Endothelial cell of umbilical vein (primary cell): Measurements from ENCODE around the gene CLIP4.

Experiments used
- EZH2 ChIP-seq: IDR thresholded peaks from 2 replicates; pipeline ENCODE4 v1.6.1; 2012; ENCODE audit warnings: borderline replicate concordance, low read depth, mild to moderate bottlenecking, moderate library complexity, low read length, inconsistent platforms; ENCODE audit not compliant: severe bottlenecking
- MAX ChIP-seq: IDR thresholded peaks from 2 replicates; pipeline ENCODE4 v1.6.1; 2011; ENCODE audit not compliant: insufficient read depth, insufficient read length
- MYC ChIP-seq: IDR thresholded peaks from one replicate; pipeline ENCODE4 v1.6.1; 2011; ENCODE audit warnings: mild to moderate bottlenecking, low read depth, low read length
- POLR2A ChIP-seq: IDR thresholded peaks from 2 replicates; pipeline ENCODE4 v1.6.1; 2012; ENCODE audit warnings: low read depth, mild to moderate bottlenecking, control low read depth, low read length
- POLR2AphosphoS5 ChIP-seq: IDR thresholded peaks from 2 replicates; pipeline ENCODE4 v1.6.1; 2012; ENCODE audit warnings: low read depth, mild to moderate bottlenecking, control low read depth, low read length, moderate library complexity; ENCODE audit not compliant: insufficient read depth
- TF ChIP-seq, protein P1 (sequence below), 2 donors: IDR thresholded peaks; 1 replicate in 1 of 2; 2 replicates in 1 of 2; pipeline ENCODE4 v1.5.1; 2011; ENCODE audit warnings: low read length in 2 of 2, mild to moderate bottlenecking in 2 of 2, moderate library complexity in 2 of 2, control low read depth in 1 of 2, inconsistent platforms in 1 of 2, low read depth in 1 of 2; ENCODE audit not compliant: insufficient read depth in 1 of 2; ENCODE audit errors: extremely low read depth in 1 of 2

- TF ChIP-seq, protein P1, sequence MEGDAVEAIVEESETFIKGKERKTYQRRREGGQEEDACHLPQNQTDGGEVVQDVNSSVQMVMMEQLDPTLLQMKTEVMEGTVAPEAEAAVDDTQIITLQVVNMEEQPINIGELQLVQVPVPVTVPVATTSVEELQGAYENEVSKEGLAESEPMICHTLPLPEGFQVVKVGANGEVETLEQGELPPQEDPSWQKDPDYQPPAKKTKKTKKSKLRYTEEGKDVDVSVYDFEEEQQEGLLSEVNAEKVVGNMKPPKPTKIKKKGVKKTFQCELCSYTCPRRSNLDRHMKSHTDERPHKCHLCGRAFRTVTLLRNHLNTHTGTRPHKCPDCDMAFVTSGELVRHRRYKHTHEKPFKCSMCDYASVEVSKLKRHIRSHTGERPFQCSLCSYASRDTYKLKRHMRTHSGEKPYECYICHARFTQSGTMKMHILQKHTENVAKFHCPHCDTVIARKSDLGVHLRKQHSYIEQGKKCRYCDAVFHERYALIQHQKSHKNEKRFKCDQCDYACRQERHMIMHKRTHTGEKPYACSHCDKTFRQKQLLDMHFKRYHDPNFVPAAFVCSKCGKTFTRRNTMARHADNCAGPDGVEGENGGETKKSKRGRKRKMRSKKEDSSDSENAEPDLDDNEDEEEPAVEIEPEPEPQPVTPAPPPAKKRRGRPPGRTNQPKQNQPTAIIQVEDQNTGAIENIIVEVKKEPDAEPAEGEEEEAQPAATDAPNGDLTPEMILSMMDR (IDR thresholded peaks at IDR 0.05; ENCODE audit: extremely low read depth in 1 of 2, insufficient read depth in 1 of 2, low read depth in 1 of 2, low read length in 2 of 2), result no peak
- TF ChIP-seq EZH2, result no peak
- TF ChIP-seq POLR2A, result no peak
- TF ChIP-seq MAX, result no peak
- TF ChIP-seq POLR2AphosphoS5, result no peak
- no peak for TF ChIP-seq MYC
Measured at GRCh38 chr2:29229640-29230039, 114.4 kb downstream of the CLIP4 start.
